Loucy (cell line): Measurements from ENCODE around the gene CYP4V2.

Source experiments
- H2AFZ ChIP-seq: fragments of 200-600 bp; sonication (generic); 2 replicates; pipeline ENCODE4 v1.6.0; 2016; ENCODE audit warnings: antibody characterized with exemption, mild to moderate bottlenecking, low read length, moderate library complexity
- H3F3A ChIP-seq: fragments of 200-600 bp; 2 replicates; pipeline ENCODE4 v1.6.0; 2016; ENCODE audit warnings: antibody characterized with exemption, low read depth, mild to moderate bottlenecking
- H3K27me3 ChIP-seq: fragments of 200-600 bp; sonication (generic); 2 replicates; pipeline ENCODE4 v1.6.1; 2014; ENCODE audit warnings: low read length, mild to moderate bottlenecking; ENCODE audit not compliant: insufficient read depth, poor library complexity, severe bottlenecking
- H3K36me3 ChIP-seq: fragments of 200-600 bp; sonication (generic); 2 replicates; pipeline ENCODE4 v1.6.1; 2016; ENCODE audit warnings: low read length; ENCODE audit not compliant: insufficient read depth
- H3K4me1 ChIP-seq: fragments of 200-600 bp; sonication (generic); 2 replicates; pipeline ENCODE4 v1.5.1; 2014; ENCODE audit warnings: low read length, mild to moderate bottlenecking; ENCODE audit not compliant: insufficient read depth, poor library complexity, severe bottlenecking
- H3K4me2 ChIP-seq: fragments of 200-600 bp; sonication (generic); 2 replicates; pipeline ENCODE4 v1.6.0; 2014; ENCODE audit warnings: antibody characterized with exemption, low read length, low read depth, mild to moderate bottlenecking; ENCODE audit not compliant: poor library complexity, severe bottlenecking
- H3K4me3 ChIP-seq: fragments of 200-600 bp; sonication (generic); 2 replicates; pipeline ENCODE4 v1.5.1; 2014; ENCODE audit warnings: low read length, mild to moderate bottlenecking, mixed read lengths; ENCODE audit not compliant: poor library complexity, severe bottlenecking
- H3K79me2 ChIP-seq: fragments of 200-600 bp; sonication (generic); 2 replicates; pipeline ENCODE4 v1.6.1; 2014; ENCODE audit warnings: low read length; ENCODE audit not compliant: insufficient read depth
- H3K9ac ChIP-seq: fragments of 200-600 bp; sonication (generic); 2 replicates; pipeline ENCODE4 v1.6.0; 2014; ENCODE audit warnings: mild to moderate bottlenecking, low read depth, low read length, moderate library complexity; ENCODE audit not compliant: poor library complexity, severe bottlenecking
- H3K9me2 ChIP-seq: fragments of 200-600 bp; sonication (generic); replicated peaks from 2 replicates; pipeline ENCODE4 v1.6.1; 2016; ENCODE audit warnings: low read depth, low read length, mixed read lengths
- H3K9me3 ChIP-seq: fragments of 200-600 bp; sonication (generic); 2 replicates; pipeline ENCODE4 v1.6.1; 2014; ENCODE audit warnings: mild to moderate bottlenecking, antibody characterized with exemption, low read length, low read depth; ENCODE audit not compliant: insufficient read depth
- H4K20me1 ChIP-seq: fragments of 200-600 bp; sonication (generic); 2 replicates; pipeline ENCODE4 v1.6.0; 2014; ENCODE audit warnings: antibody characterized with exemption, low read length, mild to moderate bottlenecking; ENCODE audit not compliant: insufficient read depth, poor library complexity, severe bottlenecking
- EZH2phosphoT487 ChIP-seq: fragments of 200-600 bp; IDR thresholded peaks from 2 replicates; pipeline ENCODE4 v1.6.1; 2018; ENCODE audit warnings: antibody characterized with exemption, mild to moderate bottlenecking, moderate library complexity, borderline replicate concordance
- TF ChIP-seq, protein P1 (sequence below): fragments of 200-600 bp; sonication (generic); conservative IDR thresholded peaks from 2 replicates; pipeline ENCODE4 v1.5.1; 2014; ENCODE audit warnings: mild to moderate bottlenecking, antibody characterized with exemption, low read length

Gene CYP4V2

GRCh38 chr4:186202490-186203140 is 11.2 kb downstream of the CYP4V2 start:
- Histone ChIP-seq H3K9me3 (no peaks in the 10 kb centered on the region), H3K9ac (no peak overlapping the region), H3K9me2 (no peaks in the 10 kb centered on the region), H3F3A (no peaks in the 10 kb centered on the region), H3K4me1 (no peaks in the 10 kb centered on the region), H3K36me3 (no peaks in the 10 kb centered on the region), H4K20me1 (no peaks in the 10 kb centered on the region), H2AFZ (no peak overlapping the region), H3K4me2 (no peak overlapping the region), H3K4me3 (no peak overlapping the region), H3K79me2 (no peaks in the 10 kb centered on the region), H3K27me3 (no peaks in the 10 kb centered on the region)
- TF ChIP-seq, protein P1, sequence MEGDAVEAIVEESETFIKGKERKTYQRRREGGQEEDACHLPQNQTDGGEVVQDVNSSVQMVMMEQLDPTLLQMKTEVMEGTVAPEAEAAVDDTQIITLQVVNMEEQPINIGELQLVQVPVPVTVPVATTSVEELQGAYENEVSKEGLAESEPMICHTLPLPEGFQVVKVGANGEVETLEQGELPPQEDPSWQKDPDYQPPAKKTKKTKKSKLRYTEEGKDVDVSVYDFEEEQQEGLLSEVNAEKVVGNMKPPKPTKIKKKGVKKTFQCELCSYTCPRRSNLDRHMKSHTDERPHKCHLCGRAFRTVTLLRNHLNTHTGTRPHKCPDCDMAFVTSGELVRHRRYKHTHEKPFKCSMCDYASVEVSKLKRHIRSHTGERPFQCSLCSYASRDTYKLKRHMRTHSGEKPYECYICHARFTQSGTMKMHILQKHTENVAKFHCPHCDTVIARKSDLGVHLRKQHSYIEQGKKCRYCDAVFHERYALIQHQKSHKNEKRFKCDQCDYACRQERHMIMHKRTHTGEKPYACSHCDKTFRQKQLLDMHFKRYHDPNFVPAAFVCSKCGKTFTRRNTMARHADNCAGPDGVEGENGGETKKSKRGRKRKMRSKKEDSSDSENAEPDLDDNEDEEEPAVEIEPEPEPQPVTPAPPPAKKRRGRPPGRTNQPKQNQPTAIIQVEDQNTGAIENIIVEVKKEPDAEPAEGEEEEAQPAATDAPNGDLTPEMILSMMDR: no peak
- TF ChIP-seq EZH2phosphoT487: no peak

DNA sequence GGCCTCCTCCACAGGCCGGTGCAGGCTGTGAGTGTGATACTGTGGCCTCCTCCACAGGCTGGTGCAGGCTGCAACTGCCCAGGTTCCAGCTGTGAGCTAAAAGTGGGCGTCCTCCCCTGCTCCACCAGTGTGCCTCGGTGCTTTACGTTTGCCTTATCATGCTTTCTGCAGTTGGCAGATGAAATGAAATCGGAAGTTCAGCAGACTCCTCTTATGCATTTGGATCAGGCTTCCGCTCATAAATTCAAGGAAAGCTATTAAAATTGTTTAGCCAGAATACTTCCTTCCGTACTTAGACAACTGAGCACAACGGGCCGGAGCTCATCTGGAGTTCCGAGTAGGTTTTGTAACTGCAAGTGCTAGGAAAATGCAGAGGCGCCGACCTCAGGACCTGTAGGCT is 12.0 kb downstream of the CYP4V2 start:
- H3F3A ChIP-seq: no peaks in the 10 kb centered on the region
- H3K9me2 ChIP-seq: no peaks in the 10 kb centered on the region
- H3K79me2 ChIP-seq: no peaks in the 10 kb centered on the region
- H3K4me1 ChIP-seq: no peaks in the 10 kb centered on the region
- H3K4me3 ChIP-seq: no peak overlapping the region
- H3K27me3 ChIP-seq: no peaks in the 10 kb centered on the region
- no peak overlapping the region for H3K9ac ChIP-seq
- no peak overlapping the region for H3K4me2 ChIP-seq
- H4K20me1 ChIP-seq: no peaks in the 10 kb centered on the region
- TF ChIP-seq, protein P1: no peak
- no peak for TF ChIP-seq EZH2phosphoT487
- no peaks in the 10 kb centered on the region for H3K36me3 ChIP-seq
- H2AFZ ChIP-seq: no peak overlapping the region
- no peaks in the 10 kb centered on the region for H3K9me3 ChIP-seq

DNA sequence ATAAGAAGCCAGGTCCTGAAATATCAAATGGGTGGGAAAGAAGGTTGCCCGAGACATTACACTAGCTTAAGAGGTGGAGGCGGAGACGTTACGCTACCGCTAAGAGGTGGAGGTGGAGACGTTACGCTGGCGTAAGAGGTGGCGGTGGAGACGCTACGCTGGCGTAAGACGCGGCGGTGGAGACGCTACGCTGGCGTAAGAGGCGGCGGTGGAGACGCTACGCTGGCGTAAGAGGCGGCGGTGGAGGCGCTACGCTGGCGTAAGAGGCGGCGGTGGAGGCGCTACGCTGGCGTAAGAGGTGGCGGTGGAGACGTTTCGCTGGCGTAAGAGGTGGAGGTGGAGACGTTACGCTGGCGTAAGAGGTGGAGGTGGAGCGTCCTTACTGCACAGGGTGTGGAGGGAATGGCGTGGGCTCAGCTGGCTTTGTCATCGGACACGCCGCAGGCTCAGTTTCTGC is 12.8 kb downstream of the CYP4V2 start:
- Histone ChIP-seq H3K36me3 (no peaks in the 10 kb centered on the region), H3K4me1 (no peaks in the 10 kb centered on the region), H3F3A (no peaks in the 10 kb centered on the region), H3K9me3 (no peaks in the 10 kb centered on the region), H3K27me3 (no peaks in the 10 kb centered on the region), H2AFZ (no peak overlapping the region), H3K4me2 (no peak overlapping the region), H3K79me2 (no peaks in the 10 kb centered on the region), H3K9me2 (no peaks in the 10 kb centered on the region), H3K9ac (no peak overlapping the region), H3K4me3 (no peak overlapping the region), H4K20me1 (no peaks in the 10 kb centered on the region)
- no peak for TF ChIP-seq EZH2phosphoT487
- TF ChIP-seq, protein P1: no peak
